Measurements from ENCODE around the gene FXYD6. TPM values are rescaled to one million over a fixed set of nuclear protein-coding genes. Genes with fewer than 3 reads are reported as not detected.
A peak's percentile ranks its signal among the peaks of the same experiment; 100 is the strongest.

The FXYD6 gene
- total and polyA plus RNA-seq, 4 donors, result 37.0 to 70.0 (median 43.9) TPM

DNA sequence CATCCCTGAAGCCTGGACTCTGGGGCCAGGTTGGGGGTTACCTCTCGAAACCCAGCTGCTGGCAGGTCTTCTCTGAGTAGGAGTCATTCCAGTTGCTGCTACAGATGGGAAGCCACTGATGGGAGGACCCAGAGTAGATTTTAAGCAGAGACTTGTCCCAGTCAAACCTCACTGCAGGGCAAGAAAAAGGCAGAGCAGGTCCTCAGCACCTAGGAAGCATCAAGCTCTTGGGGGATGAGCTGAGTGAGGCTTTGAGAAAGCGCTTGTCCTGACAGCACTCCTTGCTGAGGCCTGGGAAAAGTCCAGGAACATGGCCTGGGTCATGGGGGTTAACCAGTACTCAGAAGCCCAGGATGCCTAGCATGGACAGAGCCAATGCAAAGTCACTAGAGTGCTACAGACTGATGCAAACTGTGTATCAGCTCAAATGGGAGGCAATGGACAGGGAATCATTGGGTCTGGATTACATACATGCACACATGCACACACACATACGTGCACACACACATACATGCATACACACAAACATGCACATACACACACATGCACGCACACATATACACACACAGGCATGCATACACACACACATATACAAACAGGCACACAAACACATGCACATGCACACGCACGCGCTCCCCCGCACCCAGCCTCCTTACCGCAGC lies 37.4 kb upstream of the FXYD6 start:
- 94 to 97% methylated on average over 9 of the region's 9 CpGs for WGBS, 2 donors
- H3K9ac ChIP-seq (ENCODE audit: insufficient read depth in 1 of 2, low read length in 2 of 2), result no peak overlapping the region
- H3K27me3 ChIP-seq (ENCODE audit: control insufficient read depth in 3 of 3, insufficient read depth in 3 of 3, low read length in 2 of 3), result no peaks in the 10 kb centered on the region
- DNase-seq (peak in 1 of 3 donors; percentile 10), ATAC-seq (ENCODE audit: insufficient read depth, low FRiP score) (no peak)
- H3K27ac ChIP-seq (ENCODE audit: low read depth in 1 of 2, low read length in 1 of 2), result no peak overlapping the region
- H3K36me3 ChIP-seq (ENCODE audit: control insufficient read depth in 4 of 4, insufficient read depth in 4 of 4, low read length in 4 of 4), result no peaks in the 10 kb centered on the region
- no peak overlapping the region for H3K4me3 ChIP-seq
- peaks cover 0 to 12% (median 3%) of the 10 kb centered on the region in 5 donors for H3K4me1 ChIP-seq (ENCODE audit: control insufficient read depth in 5 of 5, insufficient read depth in 5 of 5, low read length in 5 of 5)
- no peaks in the 10 kb centered on the region for H3K9me3 ChIP-seq (ENCODE audit: control insufficient read depth in 4 of 4, insufficient read depth in 3 of 4, low read length in 3 of 4)
- TF ChIP-seq CTCF (IDR thresholded peaks at IDR 0.05; ENCODE audit: control extremely low read depth, extremely low read depth), result no peak

DNA sequence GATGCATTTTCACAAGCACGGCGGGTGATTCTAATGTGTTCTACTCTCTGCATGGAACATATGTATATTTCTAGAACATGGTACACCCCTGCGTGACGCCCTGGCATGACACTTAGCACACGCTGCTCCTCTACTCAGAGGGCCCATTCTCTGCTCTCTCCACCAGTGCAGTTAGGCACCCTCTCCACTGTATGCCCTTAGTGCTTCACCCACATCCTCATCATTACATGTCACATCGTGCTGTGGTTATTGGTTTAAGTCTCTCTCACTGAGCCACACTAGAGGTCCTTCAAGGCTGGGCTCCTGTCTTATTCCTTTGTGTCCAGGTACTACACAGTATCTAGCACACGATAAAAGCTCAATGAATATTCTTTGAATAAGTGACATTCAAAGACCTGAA lies 36.0 kb upstream of the FXYD6 start:
- no peak for TF ChIP-seq CTCF (IDR thresholded peaks at IDR 0.05; ENCODE audit: control extremely low read depth, extremely low read depth)
- no peaks in the 10 kb centered on the region for H3K9me3 ChIP-seq (ENCODE audit: control insufficient read depth in 4 of 4, insufficient read depth in 3 of 4, low read length in 3 of 4)
- H3K4me1 ChIP-seq (ENCODE audit: control insufficient read depth in 5 of 5, insufficient read depth in 5 of 5, low read length in 5 of 5), result peaks cover 0 to 12% (median 3%) of the 10 kb centered on the region in 5 donors
- no peaks in the 10 kb centered on the region for H3K36me3 ChIP-seq (ENCODE audit: control insufficient read depth in 4 of 4, insufficient read depth in 4 of 4, low read length in 4 of 4)
- H3K27ac ChIP-seq (ENCODE audit: low read depth in 1 of 2, low read length in 1 of 2), result no peak overlapping the region
- no peaks in the 10 kb centered on the region for H3K27me3 ChIP-seq (ENCODE audit: control insufficient read depth in 3 of 3, insufficient read depth in 3 of 3, low read length in 2 of 3)
- 95 to 97% methylated on average over 7 of the region's 7 CpGs for WGBS, 2 donors
- no peak for ATAC-seq (ENCODE audit: insufficient read depth, low FRiP score)
- DNase-seq, result no peak
- H3K9ac ChIP-seq (ENCODE audit: insufficient read depth in 1 of 2, low read length in 2 of 2), result no peak overlapping the region
- H3K4me3 ChIP-seq, result no peak overlapping the region

DNA sequence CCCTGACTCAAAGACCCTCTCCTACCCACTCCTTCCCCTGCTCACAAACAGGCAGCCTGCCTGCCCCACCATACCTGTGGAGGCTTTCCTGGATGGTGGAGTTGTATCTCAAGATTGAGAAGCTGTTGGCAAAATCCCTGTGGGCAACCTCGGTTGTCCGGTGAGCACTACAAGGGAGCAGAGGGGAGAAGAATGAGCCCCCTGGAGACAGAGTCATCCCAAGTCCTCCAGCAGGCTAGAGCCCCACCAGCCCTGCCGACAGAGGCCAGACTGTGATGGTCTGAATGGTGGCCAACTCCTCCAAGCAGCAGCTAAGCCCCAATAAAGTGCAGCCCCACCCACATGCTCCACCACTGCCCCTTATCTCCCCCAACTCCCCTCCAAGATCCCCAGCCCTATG lies 35.2 kb upstream of the FXYD6 start:
- TF ChIP-seq CTCF (IDR thresholded peaks at IDR 0.05; ENCODE audit: control extremely low read depth, extremely low read depth), result no peak
- ATAC-seq (ENCODE audit: insufficient read depth, low FRiP score), result no peak
- H3K36me3 ChIP-seq (ENCODE audit: control insufficient read depth in 4 of 4, insufficient read depth in 4 of 4, low read length in 4 of 4), result no peaks in the 10 kb centered on the region
- H3K27me3 ChIP-seq (ENCODE audit: control insufficient read depth in 3 of 3, insufficient read depth in 3 of 3, low read length in 2 of 3), result no peaks in the 10 kb centered on the region
- peak in 1 of 3 donors; percentile 4 for DNase-seq
- H3K9ac ChIP-seq (ENCODE audit: insufficient read depth in 1 of 2, low read length in 2 of 2), result no peak overlapping the region
- no peak overlapping the region for H3K27ac ChIP-seq (ENCODE audit: low read depth in 1 of 2, low read length in 1 of 2)
- 96 to 100% methylated on average over 3 of the region's 3 CpGs for whole genome bisulfite sequencing, 2 donors
- H3K4me3 ChIP-seq, result no peak overlapping the region
- no peaks in the 10 kb centered on the region for H3K9me3 ChIP-seq (ENCODE audit: control insufficient read depth in 4 of 4, insufficient read depth in 3 of 4, low read length in 3 of 4)
- peaks cover 0 to 12% (median 3%) of the 10 kb centered on the region in 5 donors for H3K4me1 ChIP-seq (ENCODE audit: control insufficient read depth in 5 of 5, insufficient read depth in 5 of 5, low read length in 5 of 5)
